Measurements from ENCODE around the gene HOXD11. TPM values are rescaled to one million over a fixed set of nuclear protein-coding genes. Genes with fewer than 3 reads are reported as not detected.

The HOXD11 gene
- total RNA-seq, 1 donor from 2014 or later, result not detected

- H3K9me3 Mint-ChIP-seq (ENCODE audit: unreplicated experiment), result peaks cover 19% of the 10 kb centered on the region
- no peak for TF ChIP-seq CTCF (IDR thresholded peaks at IDR 0.05; ENCODE audit: partially characterized antibody, unreplicated experiment)
- no peaks in the 10 kb centered on the region for H3K36me3 Mint-ChIP-seq (ENCODE audit: unreplicated experiment)
- peaks cover 13% of the 10 kb centered on the region for H3K4me1 Mint-ChIP-seq (ENCODE audit: low read depth, unreplicated experiment)
- peak overlapping the region; percentile 80 for H3K4me3 Mint-ChIP-seq (ENCODE audit: unreplicated experiment)
- DNase-seq, result no peak
- no peak overlapping the region for H3K27ac Mint-ChIP-seq (ENCODE audit: unreplicated experiment)
- peaks cover 53% of the 10 kb centered on the region for H3K27me3 Mint-ChIP-seq (ENCODE audit: unreplicated experiment)
These were observed 22.4 kb upstream of the HOXD11 start for GRCh38 chr2:176084611-176085119.

- H3K36me3 Mint-ChIP-seq (ENCODE audit: unreplicated experiment), result no peaks in the 10 kb centered on the region
- peaks cover 13% of the 10 kb centered on the region for H3K4me1 Mint-ChIP-seq (ENCODE audit: low read depth, unreplicated experiment)
- H3K4me3 Mint-ChIP-seq (ENCODE audit: unreplicated experiment), result peak overlapping the region; percentile 80
- no peak for DNase-seq
- H3K27ac Mint-ChIP-seq (ENCODE audit: unreplicated experiment), result no peak overlapping the region
- H3K27me3 Mint-ChIP-seq (ENCODE audit: unreplicated experiment), result peaks cover 54% of the 10 kb centered on the region
- no peak for TF ChIP-seq CTCF (IDR thresholded peaks at IDR 0.05; ENCODE audit: partially characterized antibody, unreplicated experiment)
- H3K9me3 Mint-ChIP-seq (ENCODE audit: unreplicated experiment), result peaks cover 19% of the 10 kb centered on the region
These were observed 21.8 kb upstream of the HOXD11 start for GRCh38 chr2:176085120-176085788.

DNA sequence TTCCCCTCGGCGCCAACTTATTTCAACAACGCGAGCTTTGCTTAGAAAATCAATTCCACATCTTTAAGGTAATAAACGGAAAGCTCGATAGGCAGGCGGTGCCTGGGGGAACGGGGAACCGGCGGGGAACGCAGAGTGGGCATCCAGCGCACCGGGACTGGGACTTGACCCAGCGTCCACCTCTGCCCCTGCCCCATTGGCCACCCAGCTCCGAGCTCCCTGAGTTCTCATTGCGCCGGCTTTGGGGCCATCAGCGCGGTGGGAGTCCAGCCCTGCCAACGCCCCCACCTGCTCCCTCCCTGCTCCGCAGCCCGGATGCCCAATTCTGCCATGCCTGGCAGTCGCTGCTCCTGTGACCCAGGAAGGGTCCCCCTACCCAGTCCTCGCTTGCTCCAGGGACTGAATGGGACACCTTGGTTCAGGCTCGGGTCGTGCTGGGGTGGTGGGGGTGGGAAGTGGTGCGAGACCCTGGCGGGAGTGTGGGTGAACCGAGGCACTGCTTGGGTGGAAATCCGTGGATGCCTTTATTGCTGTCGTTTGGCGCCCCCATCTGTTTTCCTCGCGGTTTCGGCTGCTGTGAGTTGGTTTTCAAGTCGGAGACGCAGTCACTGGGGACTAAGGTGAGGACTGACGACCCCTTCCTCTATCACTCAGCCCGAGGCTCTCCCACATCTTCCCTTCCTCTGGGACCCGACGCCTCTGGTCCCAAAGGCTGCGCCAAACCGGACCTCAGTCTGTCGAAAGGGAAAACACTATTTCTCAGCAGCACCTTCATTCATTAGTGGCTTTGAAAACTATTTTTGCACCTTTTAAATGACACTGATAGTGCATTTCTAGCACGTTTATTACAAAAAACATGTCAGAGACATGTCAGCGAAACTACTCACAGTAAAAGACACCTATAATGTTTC lies 21.0 kb upstream of the HOXD11 start:
- TF ChIP-seq CTCF (IDR thresholded peaks at IDR 0.05; ENCODE audit: partially characterized antibody, unreplicated experiment), result peak; percentile 37
- H3K4me1 Mint-ChIP-seq (ENCODE audit: low read depth, unreplicated experiment), result peaks cover 11% of the 10 kb centered on the region
- no peak overlapping the region for H3K27ac Mint-ChIP-seq (ENCODE audit: unreplicated experiment)
- peak overlapping the region; percentile 53 for H3K4me3 Mint-ChIP-seq (ENCODE audit: unreplicated experiment)
- peak; percentile 73 for DNase-seq
- H3K9me3 Mint-ChIP-seq (ENCODE audit: unreplicated experiment), result peaks cover 19% of the 10 kb centered on the region
- H3K27me3 Mint-ChIP-seq (ENCODE audit: unreplicated experiment), result peaks cover 54% of the 10 kb centered on the region
- no peaks in the 10 kb centered on the region for H3K36me3 Mint-ChIP-seq (ENCODE audit: unreplicated experiment)

GRCh38 chr2:176087330-176088047 lies 19.6 kb upstream of the HOXD11 start:
- Mint-ChIP-seq H3K36me3 (ENCODE audit: unreplicated experiment) (no peaks in the 10 kb centered on the region), H3K9me3 (ENCODE audit: unreplicated experiment) (peaks cover 23% of the 10 kb centered on the region), H3K4me1 (ENCODE audit: low read depth, unreplicated experiment) (peaks cover 7% of the 10 kb centered on the region), H3K27me3 (ENCODE audit: unreplicated experiment) (peaks cover 55% of the 10 kb centered on the region), H3K27ac (ENCODE audit: unreplicated experiment) (no peak overlapping the region), H3K4me3 (ENCODE audit: unreplicated experiment) (peak overlapping the region; percentile 90)
- DNase-seq, result no peak
- TF ChIP-seq CTCF (IDR thresholded peaks at IDR 0.05; ENCODE audit: partially characterized antibody, unreplicated experiment), result no peak
